K562 (cell line): Measurements from ENCODE around the gene ITPRIP. TPM values are rescaled to one million over a fixed set of nuclear protein-coding genes. Genes with fewer than 3 reads are reported as not detected.

ENCODE experiments used
- CCNT2 ChIP-seq: IDR thresholded peaks from 2 replicates; pipeline ENCODE4 v1.6.1; 2011; ENCODE audit warnings: borderline replicate concordance, low read depth, mild to moderate bottlenecking, moderate library complexity, mixed read lengths, low read length; ENCODE audit not compliant: insufficient read length; ENCODE audit errors: extremely low read depth
- EP300 ChIP-seq: IDR thresholded peaks from 2 replicates; pipeline ENCODE4 v1.6.1; 2012; ENCODE audit warnings: low read length, improper control_type of control experiment
- FOXJ2 ChIP-seq: fragments of 200-800 bp; sonication (Bioruptor generic); IDR thresholded peaks from 2 replicates; pipeline ENCODE4 v1.6.1; 2016; ENCODE audit warnings: missing genetic modification characterization, missing compliant biosample characterization
- HNRNPH1 ChIP-seq: fragments of 200-400 bp; formaldehyde crosslinking; optimal IDR thresholded peaks from 2 replicates; pipeline ENCODE3; 2017; ENCODE audit warnings: low read depth, mild to moderate bottlenecking, low read length, moderate library complexity
- ID3 ChIP-seq, 2 experiments: fragments of 250-450 bp in 1 of 2; fragments of 450-650 bp in 1 of 2; sonication (Bioruptor Pico) in 1 of 2; IDR thresholded peaks; 2 replicates each; pipeline versions ENCODE4 v1.6.1 to v1.8.0; 2016 to 2021; ENCODE audit warnings: mild to moderate bottlenecking in 2 of 2, moderate library complexity in 2 of 2, missing compliant biosample characterization in 1 of 2, missing genetic modification characterization in 1 of 2
- ILF3 ChIP-seq: fragments of 450-650 bp; IDR thresholded peaks from 2 replicates; pipeline ENCODE4 v1.6.1; 2018; ENCODE audit warnings: antibody characterized with exemption, mild to moderate bottlenecking, moderate library complexity, borderline replicate concordance
- MYNN ChIP-seq, 2 experiments: sonication (generic); formaldehyde crosslinking in 1 of 2; IDR thresholded peaks; 2 replicates each; pipeline versions ENCODE4 v1.5.0 to v1.6.1; 2016 to 2020; ENCODE audit warnings: antibody characterized with exemption in 1 of 2, missing genetic modification reagents in 1 of 2
- PHB2 ChIP-seq: fragments of 450-650 bp; IDR thresholded peaks from 2 replicates; pipeline ENCODE4 v1.6.1; 2017; ENCODE audit warnings: low read depth
- PHF20 ChIP-seq: fragments of 450-650 bp; IDR thresholded peaks from 2 replicates; pipeline ENCODE4 v1.6.1; 2018; ENCODE audit not compliant: partially characterized antibody
- TAF15 ChIP-seq: fragments of 200-400 bp; formaldehyde crosslinking; IDR thresholded peaks from 2 replicates; pipeline ENCODE4 v1.6.1; 2017; ENCODE audit warnings: mild to moderate bottlenecking, low read depth, low read length, moderate library complexity
- TAL1 ChIP-seq: fragments of 450-650 bp; IDR thresholded peaks from 2 replicates; pipeline ENCODE4 v1.6.1; 2016; ENCODE audit warnings: mild to moderate bottlenecking
- ZBTB1 ChIP-seq: sonication (generic); formaldehyde crosslinking; IDR thresholded peaks from 2 replicates; pipeline ENCODE4 v1.8.1; 2023; ENCODE audit warnings: missing genetic modification reagents, low read depth, mild to moderate bottlenecking, borderline replicate concordance
- ZBTB17 ChIP-seq: fragments of 450-650 bp; formaldehyde crosslinking; IDR thresholded peaks from 2 replicates; pipeline ENCODE4 v1.4.0; 2020; ENCODE audit warnings: mild to moderate bottlenecking
- ZNF316 ChIP-seq: fragments of 450-650 bp; IDR thresholded peaks from 2 replicates; pipeline ENCODE4 v1.6.1; 2016
- ZNF444 ChIP-seq: fragments of 250-450 bp; sonication (Bioruptor Pico); IDR thresholded peaks from 2 replicates; pipeline ENCODE4 v1.4.0; 2020; ENCODE audit warnings: mild to moderate bottlenecking, moderate library complexity
- ZNF696 ChIP-seq: fragments of 250-450 bp; sonication (Bioruptor Pico); conservative IDR thresholded peaks from 2 replicates; pipeline ENCODE4 v1.4.0; 2020; ENCODE audit warnings: mild to moderate bottlenecking, moderate library complexity
- polyA plus RNA-seq, 8 experiments: library from polyadenylated mRNA; depleted of rRNA in 4 of 8; stranded (reverse) in 5 of 8; unstranded in 3 of 8; fragments of >200 nt; fragmentation: Nextera tagmentation in 2 of 8; fragmentation: Illumina TruSeq in 1 of 8; extraction: Ambion mirVana in 2 of 8; extraction: Trizol in 1 of 8; gene quantifications; 2 replicates each; pipeline versions ENCODE4 v1.2.1 to v1.2.3, GENCODE V29; 2011 to 2014; ENCODE audit warnings: inconsistent platforms in 1 of 8, missing spikeins in 1 of 8
- total RNA-seq, 7 experiments: library from RNA; depleted of rRNA in 6 of 7; stranded (reverse); fragments of >200 nt in 6 of 7; fragmentation: Illumina TruSeq in 2 of 7; extraction: Trizol in 2 of 7; gene quantifications; 2 replicates each; pipeline versions ENCODE4 v1.2.1 to v1.2.3, GENCODE V29; 2011 to 2021; ENCODE audit warnings: low replicate concordance in 1 of 7
- TF ChIP-seq, protein P1 (sequence below): fragments of 250-450 bp; sonication (Bioruptor Pico); IDR thresholded peaks from 2 replicates; pipeline ENCODE4 v1.8.0; 2021; ENCODE audit warnings: mild to moderate bottlenecking, moderate library complexity
- TF ChIP-seq, protein P2 (sequence below): fragments of 450-650 bp; formaldehyde crosslinking; conservative IDR thresholded peaks from 2 replicates; pipeline ENCODE4 v1.4.0; 2022; ENCODE audit warnings: mild to moderate bottlenecking, missing genetic modification characterization
- TF ChIP-seq, protein P3 (sequence below): fragments of 200-400 bp; formaldehyde crosslinking; IDR thresholded peaks from 2 replicates; pipeline ENCODE4 v1.6.1; 2017; ENCODE audit warnings: mild to moderate bottlenecking, low read depth, low read length, moderate library complexity
- TF ChIP-seq, protein P4 (sequence below): sonication (generic); formaldehyde crosslinking; IDR thresholded peaks from 2 replicates; pipeline ENCODE4 v1.4.0; 2020; ENCODE audit warnings: mild to moderate bottlenecking, missing genetic modification reagents

Gene ITPRIP
- total and polyA plus RNA-seq, 9 of the 15 experiments (the other 6 are each of a cell fraction or from before 2014, with no cell fraction given), result 4.4 to 28.5 (median 10.9) TPM

DNA sequence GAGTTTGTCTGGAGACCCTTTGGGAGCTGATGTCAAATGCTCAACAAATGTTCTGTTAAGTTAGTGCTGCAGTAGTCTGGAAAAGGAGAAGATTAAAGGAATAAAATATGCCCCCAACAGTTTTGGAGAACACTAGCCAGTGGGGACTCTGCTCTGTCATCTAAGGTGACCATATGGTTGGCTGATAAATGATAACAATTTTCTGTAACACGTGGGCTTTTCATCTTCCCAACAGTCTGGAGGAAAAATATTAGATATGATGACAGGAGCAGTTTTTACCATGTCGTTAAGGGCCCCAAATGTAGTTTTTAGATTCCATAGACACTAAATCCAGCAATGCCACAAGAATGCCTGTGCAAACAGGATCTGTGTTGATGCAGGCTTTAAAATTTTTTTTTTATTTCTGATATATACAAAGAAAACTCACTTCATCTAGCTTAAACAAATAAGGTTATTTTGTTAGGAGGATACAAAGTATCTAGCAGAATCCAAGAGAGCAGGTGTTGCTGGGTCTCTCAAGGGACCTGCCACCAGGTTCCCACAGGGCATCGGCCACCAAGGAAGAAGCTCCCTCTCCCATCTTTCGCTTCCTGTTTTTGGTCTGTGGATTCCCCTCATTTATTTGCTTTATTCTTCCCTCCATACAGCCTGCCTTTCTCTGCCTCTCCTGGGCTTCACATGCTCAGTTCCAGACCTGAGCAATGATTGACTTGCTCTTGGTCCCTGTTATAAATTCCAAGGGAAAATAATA, 9.2 kb upstream of the ITPRIP start (continued):
- TF ChIP-seq, protein P1, sequence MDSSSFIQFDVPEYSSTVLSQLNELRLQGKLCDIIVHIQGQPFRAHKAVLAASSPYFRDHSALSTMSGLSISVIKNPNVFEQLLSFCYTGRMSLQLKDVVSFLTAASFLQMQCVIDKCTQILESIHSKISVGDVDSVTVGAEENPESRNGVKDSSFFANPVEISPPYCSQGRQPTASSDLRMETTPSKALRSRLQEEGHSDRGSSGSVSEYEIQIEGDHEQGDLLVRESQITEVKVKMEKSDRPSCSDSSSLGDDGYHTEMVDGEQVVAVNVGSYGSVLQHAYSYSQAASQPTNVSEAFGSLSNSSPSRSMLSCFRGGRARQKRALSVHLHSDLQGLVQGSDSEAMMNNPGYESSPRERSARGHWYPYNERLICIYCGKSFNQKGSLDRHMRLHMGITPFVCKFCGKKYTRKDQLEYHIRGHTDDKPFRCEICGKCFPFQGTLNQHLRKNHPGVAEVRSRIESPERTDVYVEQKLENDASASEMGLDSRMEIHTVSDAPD (CRISPR knock-in tag), result no peak
- no peak for TF ChIP-seq PHF20
- no peak for TF ChIP-seq HNRNPH1
- TF ChIP-seq ZNF696 (CRISPR knock-in tag), result no peak
- no peak for TF ChIP-seq MYNN (IDR thresholded peaks at IDR 0.05)
- TF ChIP-seq MYNN (CRISPR knock-in tag; IDR thresholded peaks at IDR 0.05), result no peak
- TF ChIP-seq PHB2, result no peak
- no peak for TF ChIP-seq ZBTB17 (CRISPR knock-in tag)
- TF ChIP-seq EP300, result peak; percentile 76
- TF ChIP-seq ID3 (CRISPR knock-in tag; IDR thresholded peaks at IDR 0.05), result no peak
- no peak for TF ChIP-seq ID3 (tag; IDR thresholded peaks at IDR 0.05)
- TF ChIP-seq ZNF316, result peak; percentile 67
- TF ChIP-seq ILF3, result no peak
- TF ChIP-seq, protein P2, sequence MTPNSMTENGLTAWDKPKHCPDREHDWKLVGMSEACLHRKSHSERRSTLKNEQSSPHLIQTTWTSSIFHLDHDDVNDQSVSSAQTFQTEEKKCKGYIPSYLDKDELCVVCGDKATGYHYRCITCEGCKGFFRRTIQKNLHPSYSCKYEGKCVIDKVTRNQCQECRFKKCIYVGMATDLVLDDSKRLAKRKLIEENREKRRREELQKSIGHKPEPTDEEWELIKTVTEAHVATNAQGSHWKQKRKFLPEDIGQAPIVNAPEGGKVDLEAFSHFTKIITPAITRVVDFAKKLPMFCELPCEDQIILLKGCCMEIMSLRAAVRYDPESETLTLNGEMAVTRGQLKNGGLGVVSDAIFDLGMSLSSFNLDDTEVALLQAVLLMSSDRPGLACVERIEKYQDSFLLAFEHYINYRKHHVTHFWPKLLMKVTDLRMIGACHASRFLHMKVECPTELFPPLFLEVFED (CRISPR knock-in tag), result no peak
- TF ChIP-seq, protein P3, sequence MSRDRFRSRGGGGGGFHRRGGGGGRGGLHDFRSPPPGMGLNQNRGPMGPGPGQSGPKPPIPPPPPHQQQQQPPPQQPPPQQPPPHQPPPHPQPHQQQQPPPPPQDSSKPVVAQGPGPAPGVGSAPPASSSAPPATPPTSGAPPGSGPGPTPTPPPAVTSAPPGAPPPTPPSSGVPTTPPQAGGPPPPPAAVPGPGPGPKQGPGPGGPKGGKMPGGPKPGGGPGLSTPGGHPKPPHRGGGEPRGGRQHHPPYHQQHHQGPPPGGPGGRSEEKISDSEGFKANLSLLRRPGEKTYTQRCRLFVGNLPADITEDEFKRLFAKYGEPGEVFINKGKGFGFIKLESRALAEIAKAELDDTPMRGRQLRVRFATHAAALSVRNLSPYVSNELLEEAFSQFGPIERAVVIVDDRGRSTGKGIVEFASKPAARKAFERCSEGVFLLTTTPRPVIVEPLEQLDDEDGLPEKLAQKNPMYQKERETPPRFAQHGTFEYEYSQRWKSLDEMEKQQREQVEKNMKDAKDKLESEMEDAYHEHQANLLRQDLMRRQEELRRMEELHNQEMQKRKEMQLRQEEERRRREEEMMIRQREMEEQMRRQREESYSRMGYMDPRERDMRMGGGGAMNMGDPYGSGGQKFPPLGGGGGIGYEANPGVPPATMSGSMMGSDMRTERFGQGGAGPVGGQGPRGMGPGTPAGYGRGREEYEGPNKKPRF, result no peak
- TF ChIP-seq TAL1, result peak; percentile 59
- TF ChIP-seq TAF15, result no peak
- TF ChIP-seq ZBTB1 (CRISPR knock-in tag), result no peak
- no peak for TF ChIP-seq FOXJ2 (tag)
- TF ChIP-seq, protein P4, sequence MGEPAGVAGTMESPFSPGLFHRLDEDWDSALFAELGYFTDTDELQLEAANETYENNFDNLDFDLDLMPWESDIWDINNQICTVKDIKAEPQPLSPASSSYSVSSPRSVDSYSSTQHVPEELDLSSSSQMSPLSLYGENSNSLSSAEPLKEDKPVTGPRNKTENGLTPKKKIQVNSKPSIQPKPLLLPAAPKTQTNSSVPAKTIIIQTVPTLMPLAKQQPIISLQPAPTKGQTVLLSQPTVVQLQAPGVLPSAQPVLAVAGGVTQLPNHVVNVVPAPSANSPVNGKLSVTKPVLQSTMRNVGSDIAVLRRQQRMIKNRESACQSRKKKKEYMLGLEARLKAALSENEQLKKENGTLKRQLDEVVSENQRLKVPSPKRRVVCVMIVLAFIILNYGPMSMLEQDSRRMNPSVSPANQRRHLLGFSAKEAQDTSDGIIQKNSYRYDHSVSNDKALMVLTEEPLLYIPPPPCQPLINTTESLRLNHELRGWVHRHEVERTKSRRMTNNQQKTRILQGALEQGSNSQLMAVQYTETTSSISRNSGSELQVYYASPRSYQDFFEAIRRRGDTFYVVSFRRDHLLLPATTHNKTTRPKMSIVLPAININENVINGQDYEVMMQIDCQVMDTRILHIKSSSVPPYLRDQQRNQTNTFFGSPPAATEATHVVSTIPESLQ (CRISPR knock-in tag), result no peak
- TF ChIP-seq ZNF444, result no peak
- no peak for TF ChIP-seq CCNT2
